Mucosa of stomach (tissue), 1 donor: Measurements from ENCODE around the gene CCDC51.

Experiments
- H3K27me3 ChIP-seq: one replicate; pipeline ENCODE4 v1.7.0; 2013; ENCODE audit warnings: mild to moderate bottlenecking, low read length; ENCODE audit not compliant: control insufficient read depth, insufficient read depth
- H3K36me3 ChIP-seq: one replicate; pipeline ENCODE4 v1.7.0; 2013; ENCODE audit warnings: low read length; ENCODE audit not compliant: control insufficient read depth, insufficient read depth
- H3K4me1 ChIP-seq: one replicate; pipeline ENCODE4 v1.7.0; 2013; ENCODE audit warnings: mild to moderate bottlenecking, low read length; ENCODE audit not compliant: control insufficient read depth, insufficient read depth
- H3K4me3 ChIP-seq: one replicate; pipeline ENCODE4 v1.7.0; 2013; ENCODE audit warnings: low read length
- H3K9ac ChIP-seq: one replicate; pipeline ENCODE4 v1.7.0; 2013; ENCODE audit warnings: mild to moderate bottlenecking, low read length, moderate library complexity
- H3K9me3 ChIP-seq: one replicate; pipeline ENCODE4 v1.7.0; 2013; ENCODE audit warnings: mild to moderate bottlenecking, low read length, moderate library complexity; ENCODE audit not compliant: control insufficient read depth
- donor health status: Pancreatic carcinoma.

CCDC51 gene

GRCh38 chr3:48472923-48473616 lies 33.2 kb upstream of the CCDC51 start:
- Histone ChIP-seq H3K4me1 (peaks cover 33% of the 10 kb centered on the region), H3K36me3 (no peaks in the 10 kb centered on the region), H3K9me3 (no peaks in the 10 kb centered on the region), H3K9ac (peak overlapping the region; percentile 93), H3K4me3 (peak overlapping the region; percentile 86), H3K27me3 (no peaks in the 10 kb centered on the region)

DNA sequence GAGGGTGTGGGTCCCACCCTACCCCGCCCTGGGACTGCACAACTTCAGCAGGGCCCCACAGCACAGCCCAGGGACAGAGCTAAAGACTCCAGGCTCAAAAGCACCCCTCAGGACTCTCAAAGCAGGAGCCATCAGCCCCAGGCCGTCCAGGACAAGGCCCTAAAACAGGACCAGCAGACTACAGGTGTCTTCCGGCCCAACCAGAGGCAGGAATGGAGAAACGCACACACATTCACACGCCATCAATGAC lies 32.7 kb upstream of the CCDC51 start:
- Histone ChIP-seq H3K4me1 (peaks cover 38% of the 10 kb centered on the region), H3K9ac (peak overlapping the region; percentile 93), H3K4me3 (peak overlapping the region; percentile 86), H3K9me3 (no peaks in the 10 kb centered on the region), H3K27me3 (no peaks in the 10 kb centered on the region), H3K36me3 (no peaks in the 10 kb centered on the region)

DNA sequence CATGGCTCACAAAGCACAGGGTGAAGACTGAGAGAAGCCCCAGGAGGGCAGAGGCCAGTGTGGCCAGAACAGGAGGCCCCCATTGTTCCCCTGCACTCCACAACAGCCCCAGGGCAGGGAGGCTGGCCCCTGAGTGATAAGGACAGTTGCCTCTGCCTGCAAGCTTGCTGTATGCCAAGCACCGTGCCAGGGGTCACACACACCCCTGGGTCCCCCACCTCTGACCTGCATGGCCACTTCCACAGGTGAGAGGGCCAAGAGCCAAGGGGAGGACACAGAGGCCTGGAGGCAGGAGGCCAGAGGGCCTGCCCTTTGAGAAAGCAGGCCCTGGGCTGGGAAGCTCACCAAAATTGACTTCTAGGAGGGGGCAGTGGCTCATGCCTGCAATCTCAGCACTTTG lies 30.4 kb upstream of the CCDC51 start:
- Histone ChIP-seq H3K27me3 (no peaks in the 10 kb centered on the region), H3K4me3 (no peak overlapping the region), H3K36me3 (no peaks in the 10 kb centered on the region), H3K9ac (no peak overlapping the region), H3K9me3 (no peaks in the 10 kb centered on the region), H3K4me1 (peaks cover 60% of the 10 kb centered on the region)

- no peaks in the 10 kb centered on the region for H3K9me3 ChIP-seq
- no peak overlapping the region for H3K4me3 ChIP-seq
- H3K9ac ChIP-seq: peak overlapping the region; percentile 2
- peaks cover 68% of the 10 kb centered on the region for H3K4me1 ChIP-seq
- H3K27me3 ChIP-seq: no peaks in the 10 kb centered on the region
- no peaks in the 10 kb centered on the region for H3K36me3 ChIP-seq
Observed at GRCh38 chr3:48469046-48469915, 29.4 kb upstream of the CCDC51 start.

- Histone ChIP-seq H3K9me3 (no peaks in the 10 kb centered on the region), H3K9ac (no peak overlapping the region), H3K4me1 (peaks cover 63% of the 10 kb centered on the region), H3K27me3 (no peaks in the 10 kb centered on the region), H3K36me3 (no peaks in the 10 kb centered on the region), H3K4me3 (no peak overlapping the region)
Observed at GRCh38 chr3:48468329-48468731, 28.4 kb upstream of the CCDC51 start.

GRCh38 chr3:48467473-48468267 lies 27.8 kb upstream of the CCDC51 start:
- Histone ChIP-seq H3K4me3 (no peak overlapping the region), H3K27me3 (no peaks in the 10 kb centered on the region), H3K9me3 (no peaks in the 10 kb centered on the region), H3K9ac (peak overlapping the region; percentile 94), H3K36me3 (no peaks in the 10 kb centered on the region), H3K4me1 (peaks cover 59% of the 10 kb centered on the region)

DNA sequence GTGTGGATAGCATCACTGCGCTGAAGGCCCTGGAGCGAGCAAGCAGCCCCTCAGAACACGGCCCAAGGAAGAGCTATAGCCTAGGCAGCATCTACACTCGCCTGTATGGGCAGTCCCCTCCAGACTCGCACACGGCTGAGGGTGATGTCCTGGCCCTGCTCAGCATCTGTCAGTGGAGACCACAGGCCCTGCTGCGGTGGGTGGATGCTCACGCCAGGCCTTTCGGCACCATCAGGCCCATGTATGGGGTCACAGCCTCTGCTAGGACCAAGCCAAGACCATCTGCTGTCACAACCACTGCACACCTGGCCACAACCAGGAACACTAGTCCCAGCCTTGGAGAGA lies 27.2 kb upstream of the CCDC51 start:
- Histone ChIP-seq H3K4me3 (peak overlapping the region; percentile 61), H3K36me3 (no peaks in the 10 kb centered on the region), H3K4me1 (peaks cover 59% of the 10 kb centered on the region), H3K27me3 (no peaks in the 10 kb centered on the region), H3K9ac (peak overlapping the region; percentile 94), H3K9me3 (no peaks in the 10 kb centered on the region)

DNA sequence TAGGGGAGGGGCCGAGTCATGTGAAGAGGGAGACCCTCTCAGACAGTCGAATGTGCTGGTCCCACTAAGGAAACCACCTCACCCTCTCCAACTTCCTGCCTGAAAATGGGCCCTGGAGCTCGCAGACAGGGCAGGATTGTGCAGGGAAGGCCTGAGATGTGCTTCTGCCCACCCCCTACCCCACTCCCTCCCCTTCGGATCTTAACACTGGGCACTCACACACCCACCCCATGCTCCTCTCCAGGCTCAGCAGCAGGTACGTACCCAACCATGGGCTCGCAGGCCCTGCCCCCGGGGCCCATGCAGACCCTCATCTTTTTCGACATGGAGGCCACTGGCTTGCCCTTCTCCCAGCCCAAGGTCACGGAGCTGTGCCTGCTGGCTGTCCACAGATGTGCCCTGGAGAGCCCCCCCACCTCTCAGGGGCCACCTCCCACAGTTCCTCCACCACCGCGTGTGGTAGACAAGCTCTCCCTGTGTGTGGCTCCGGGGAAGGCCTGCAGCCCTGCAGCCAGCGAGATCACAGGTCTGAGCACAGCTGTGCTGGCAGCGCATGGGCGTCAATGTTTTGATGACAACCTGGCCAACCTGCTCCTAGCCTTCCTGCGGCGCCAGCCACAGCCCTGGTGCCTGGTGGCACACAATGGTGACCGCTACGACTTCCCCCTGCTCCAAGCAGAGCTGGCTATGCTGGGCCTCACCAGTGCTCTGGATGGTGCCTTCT lies 26.6 kb upstream of the CCDC51 start:
- Histone ChIP-seq H3K36me3 (no peaks in the 10 kb centered on the region), H3K9ac (peak overlapping the region; percentile 94), H3K4me1 (peaks cover 55% of the 10 kb centered on the region), H3K27me3 (no peaks in the 10 kb centered on the region), H3K4me3 (peak overlapping the region; percentile 61), H3K9me3 (no peaks in the 10 kb centered on the region)

- Histone ChIP-seq H3K27me3 (no peaks in the 10 kb centered on the region), H3K36me3 (no peaks in the 10 kb centered on the region), H3K9me3 (no peaks in the 10 kb centered on the region), H3K4me3 (peak overlapping the region; percentile 61), H3K9ac (peak overlapping the region; percentile 94), H3K4me1 (peaks cover 55% of the 10 kb centered on the region)
Observed at GRCh38 chr3:48465531-48466378, 25.8 kb upstream of the CCDC51 start.

DNA sequence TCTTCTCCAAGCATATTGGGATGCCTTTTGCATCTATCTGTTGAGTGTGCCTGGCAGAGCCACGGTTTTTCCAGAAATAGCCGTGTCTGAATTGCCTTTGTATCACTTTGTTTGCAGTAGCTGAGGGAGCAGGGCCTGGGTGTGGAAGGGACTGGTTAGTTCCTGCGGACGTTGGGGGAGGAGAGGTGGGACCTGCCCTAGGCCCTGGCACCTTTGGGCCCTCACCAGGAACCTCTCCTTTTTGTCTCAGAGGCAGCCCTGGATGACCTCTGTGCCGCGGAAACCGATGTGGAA lies 25.3 kb upstream of the CCDC51 start:
- Histone ChIP-seq H3K9me3 (no peaks in the 10 kb centered on the region), H3K36me3 (no peaks in the 10 kb centered on the region), H3K9ac (peak overlapping the region; percentile 94), H3K27me3 (no peaks in the 10 kb centered on the region), H3K4me1 (peaks cover 50% of the 10 kb centered on the region), H3K4me3 (no peak overlapping the region)

DNA sequence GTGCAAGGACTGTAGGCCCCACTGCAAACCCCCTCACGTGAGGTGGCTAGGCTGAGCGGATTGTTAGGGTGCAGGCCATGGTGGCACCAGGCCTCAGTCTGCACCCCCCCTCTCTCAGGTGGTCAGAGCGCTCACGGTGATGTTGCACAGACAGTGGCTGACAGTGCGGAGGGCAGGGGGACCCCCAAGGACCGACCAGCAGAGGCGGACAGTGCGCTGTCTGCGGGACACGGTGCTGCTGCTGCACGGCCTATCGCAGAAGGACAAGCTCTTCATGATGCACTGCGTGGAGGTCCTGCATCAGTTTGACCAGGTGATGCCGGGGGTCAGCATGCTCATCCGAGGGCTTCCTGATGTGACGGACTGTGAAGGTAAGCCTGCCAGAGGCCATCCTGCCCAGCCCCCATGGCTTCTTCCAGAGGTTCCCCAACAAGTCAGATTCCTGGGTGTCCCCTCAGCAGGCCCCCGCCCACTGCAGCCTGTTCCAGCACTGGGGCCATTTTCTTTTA lies 24.8 kb upstream of the CCDC51 start:
- Histone ChIP-seq H3K4me1 (peaks cover 46% of the 10 kb centered on the region), H3K4me3 (no peak overlapping the region), H3K36me3 (no peaks in the 10 kb centered on the region), H3K27me3 (no peaks in the 10 kb centered on the region), H3K9me3 (no peaks in the 10 kb centered on the region), H3K9ac (peak overlapping the region; percentile 94)
